HepG2 (cell line): ENCODE measurements around the gene APOC4. TPM values are rescaled to one million over a fixed set of nuclear protein-coding genes. Genes with fewer than 3 reads are reported as not detected.
A peak's percentile ranks its signal among the peaks of the same experiment; 100 is the strongest.

Experiments
- FOXO1 ChIP-seq: sonication (generic); formaldehyde crosslinking; IDR thresholded peaks from 2 replicates; pipeline ENCODE4 v1.4.0; 2020; ENCODE audit warnings: missing genetic modification reagents
- HDAC6 ChIP-seq: fragments of 200-600 bp; sonication (generic); IDR thresholded peaks from 2 replicates; pipeline ENCODE4 v1.7.0; 2017; ENCODE audit warnings: mild to moderate bottlenecking, antibody characterized with exemption, low read length, low read depth
- HIVEP1 ChIP-seq: sonication (generic); formaldehyde crosslinking; IDR thresholded peaks from 2 replicates; pipeline ENCODE4 v1.4.0; 2020; ENCODE audit warnings: mild to moderate bottlenecking, missing genetic modification reagents
- KDM3A ChIP-seq: IDR thresholded peaks from 2 replicates; pipeline ENCODE4 v1.6.1; 2018; ENCODE audit warnings: low read depth, missing compliant biosample characterization
- LCORL ChIP-seq, 2 experiments: fragments of 450-650 bp in 1 of 2; sonication (generic) in 1 of 2; formaldehyde crosslinking in 1 of 2; IDR thresholded peaks; 2 replicates each; pipeline versions ENCODE4 v1.5.0 to v1.6.1; 2017 to 2020; ENCODE audit warnings: antibody characterized with exemption in 1 of 2, missing genetic modification reagents in 1 of 2
- NFATC3 ChIP-seq: sonication (generic); formaldehyde crosslinking; IDR thresholded peaks from 2 replicates; pipeline ENCODE4 v1.5.1; 2020; ENCODE audit warnings: mild to moderate bottlenecking, missing genetic modification reagents
- NFKB2 ChIP-seq: sonication (generic); formaldehyde crosslinking; IDR thresholded peaks from 2 replicates; pipeline ENCODE4 v1.4.0; 2020; ENCODE audit warnings: missing genetic modification reagents, borderline replicate concordance
- NRL ChIP-seq: sonication (generic); formaldehyde crosslinking; IDR thresholded peaks from 2 replicates; pipeline ENCODE4 v1.5.0; 2020; ENCODE audit warnings: missing genetic modification reagents, mild to moderate bottlenecking, moderate library complexity, borderline replicate concordance
- RARA ChIP-seq: IDR thresholded peaks from 2 replicates; pipeline ENCODE4 v1.6.1; 2016; ENCODE audit warnings: missing genetic modification reagents, missing compliant biosample characterization
- SRSF9 ChIP-seq: fragments of 200-400 bp; formaldehyde crosslinking; IDR thresholded peaks from 2 replicates; pipeline ENCODE4 v1.6.1; 2018; ENCODE audit warnings: borderline replicate concordance, mild to moderate bottlenecking, low read depth, low read length; ENCODE audit not compliant: insufficient read depth, poor library complexity, severe bottlenecking
- TCF12 ChIP-seq, 2 experiments: fragments of 450-650 bp in 1 of 2; sonication (generic) in 1 of 2; formaldehyde crosslinking in 1 of 2; IDR thresholded peaks; 2 replicates each; pipeline versions ENCODE4 v1.6.1 to v1.8.0; 2017 to 2022; ENCODE audit warnings: antibody characterized with exemption in 1 of 2, mild to moderate bottlenecking in 1 of 2, missing genetic modification reagents in 1 of 2, moderate library complexity in 1 of 2
- TIGD3 ChIP-seq: sonication (generic); formaldehyde crosslinking; IDR thresholded peaks from 2 replicates; pipeline ENCODE4 v1.5.1; 2020; ENCODE audit warnings: mild to moderate bottlenecking, missing genetic modification reagents, borderline replicate concordance
- TRIM24 ChIP-seq: sonication (generic); formaldehyde crosslinking; IDR thresholded peaks from 2 replicates; pipeline ENCODE4 v1.8.0; 2022; ENCODE audit warnings: mild to moderate bottlenecking, missing genetic modification reagents
- XBP1 ChIP-seq: sonication (generic); formaldehyde crosslinking; IDR thresholded peaks from 2 replicates; pipeline ENCODE4 v1.5.0; 2020; ENCODE audit warnings: missing genetic modification reagents
- ZFP41 ChIP-seq: sonication (generic); formaldehyde crosslinking; IDR thresholded peaks from 2 replicates; pipeline ENCODE4 v1.4.0; 2020; ENCODE audit warnings: mild to moderate bottlenecking, missing genetic modification reagents, borderline replicate concordance
- ZNF547 ChIP-seq: sonication (generic); formaldehyde crosslinking; IDR thresholded peaks from 2 replicates; pipeline ENCODE4 v1.5.1; 2020; ENCODE audit warnings: mild to moderate bottlenecking, missing genetic modification reagents
- ZNF678 ChIP-seq: sonication (generic); formaldehyde crosslinking; IDR thresholded peaks from 2 replicates; pipeline ENCODE4 v1.4.0; 2020; ENCODE audit warnings: mild to moderate bottlenecking, missing genetic modification reagents
- ZNF703 ChIP-seq: sonication (generic); formaldehyde crosslinking; IDR thresholded peaks from 2 replicates; pipeline ENCODE4 v1.5.1; 2020; ENCODE audit warnings: missing genetic modification reagents, mild to moderate bottlenecking, moderate library complexity, borderline replicate concordance
- ZNF720 ChIP-seq: sonication (generic); formaldehyde crosslinking; IDR thresholded peaks from 2 replicates; pipeline ENCODE4 v1.4.0; 2020; ENCODE audit warnings: missing genetic modification reagents
- ZSCAN20 ChIP-seq: sonication (generic); formaldehyde crosslinking; IDR thresholded peaks from 2 replicates; pipeline ENCODE4 v1.4.0; 2020; ENCODE audit warnings: missing genetic modification reagents, mild to moderate bottlenecking, borderline replicate concordance
- ZSCAN5A ChIP-seq: sonication (generic); formaldehyde crosslinking; IDR thresholded peaks from 2 replicates; pipeline ENCODE4 v1.8.0; 2022; ENCODE audit warnings: mild to moderate bottlenecking, missing genetic modification reagents, borderline replicate concordance
- polyA plus RNA-seq, 8 experiments: library from polyadenylated mRNA; depleted of rRNA in 3 of 8; stranded (reverse) in 7 of 8; unstranded in 1 of 8; fragments of >200 nt; fragmentation: Illumina TruSeq in 4 of 8; extraction: Trizol in 4 of 8; gene quantifications; 2 replicates each; pipeline versions ENCODE4 v1.2.1 to v1.2.3, GENCODE V29; 2011 to 2016; ENCODE audit warnings: low read depth in 4 of 8, missing spikeins in 1 of 8, mixed read lengths in 1 of 8; ENCODE audit not compliant: insufficient read depth in 1 of 8
- total RNA-seq, 5 experiments: library from RNA; depleted of rRNA; stranded (reverse); fragments of >200 nt; fragmentation: Illumina TruSeq; extraction: Trizol; gene quantifications; 2 replicates each; pipeline ENCODE4 v1.2.3, GENCODE V29; 2016; ENCODE audit warnings: low read depth in 1 of 5
- TF ChIP-seq, protein P1 (sequence below): sonication (generic); formaldehyde crosslinking; IDR thresholded peaks from 2 replicates; pipeline ENCODE4 v1.5.0; 2020; ENCODE audit warnings: missing genetic modification reagents
- TF ChIP-seq, protein P2 (sequence below): sonication (generic); formaldehyde crosslinking; IDR thresholded peaks from 2 replicates; pipeline ENCODE4 v1.5.0; 2020; ENCODE audit warnings: mild to moderate bottlenecking, low read depth, missing genetic modification reagents, borderline replicate concordance

APOC4 gene
- total and polyA plus RNA-seq, 2 of the 13 experiments (the other 11 are each of a cell fraction or from before 2014, with no cell fraction given) = 0.46 TPM; not detected in 1

DNA sequence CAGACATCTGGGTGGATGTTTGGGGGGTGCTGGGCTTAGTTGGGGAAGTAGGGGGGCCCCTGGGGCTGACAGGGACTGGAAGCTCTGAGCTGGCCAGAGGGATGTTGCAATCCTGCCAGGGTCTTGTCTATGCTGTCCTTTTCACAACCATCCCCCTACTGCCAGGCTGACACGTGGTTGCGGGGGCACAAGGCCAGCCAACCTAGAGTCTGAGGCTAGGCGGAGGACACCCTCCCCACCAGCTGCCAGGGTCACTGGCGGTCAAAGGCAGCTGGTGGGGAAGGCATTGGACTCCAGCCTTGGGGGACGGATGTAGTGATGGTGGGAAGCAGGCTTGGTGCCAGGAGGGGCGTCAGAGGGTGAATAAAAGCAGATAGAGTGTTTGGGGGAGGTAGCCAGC is 29.2 kb upstream of the APOC4 start (continued):
- TF ChIP-seq NRL (CRISPR knock-in tag) = no peak
- no peak for TF ChIP-seq ZNF547 (CRISPR knock-in tag)
- TF ChIP-seq, protein P1, sequence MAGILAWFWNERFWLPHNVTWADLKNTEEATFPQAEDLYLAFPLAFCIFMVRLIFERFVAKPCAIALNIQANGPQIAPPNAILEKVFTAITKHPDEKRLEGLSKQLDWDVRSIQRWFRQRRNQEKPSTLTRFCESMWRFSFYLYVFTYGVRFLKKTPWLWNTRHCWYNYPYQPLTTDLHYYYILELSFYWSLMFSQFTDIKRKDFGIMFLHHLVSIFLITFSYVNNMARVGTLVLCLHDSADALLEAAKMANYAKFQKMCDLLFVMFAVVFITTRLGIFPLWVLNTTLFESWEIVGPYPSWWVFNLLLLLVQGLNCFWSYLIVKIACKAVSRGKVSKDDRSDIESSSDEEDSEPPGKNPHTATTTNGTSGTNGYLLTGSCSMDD (CRISPR knock-in tag) = no peak
- no peak for TF ChIP-seq TCF12 (IDR thresholded peaks at IDR 0.05)
- TF ChIP-seq TCF12 (CRISPR knock-in tag; IDR thresholded peaks at IDR 0.05) = no peak
- peak; percentile 99 for TF ChIP-seq RARA
- TF ChIP-seq NFKB2 (CRISPR knock-in tag) = no peak
- no peak for TF ChIP-seq HDAC6
- TF ChIP-seq, protein P2, sequence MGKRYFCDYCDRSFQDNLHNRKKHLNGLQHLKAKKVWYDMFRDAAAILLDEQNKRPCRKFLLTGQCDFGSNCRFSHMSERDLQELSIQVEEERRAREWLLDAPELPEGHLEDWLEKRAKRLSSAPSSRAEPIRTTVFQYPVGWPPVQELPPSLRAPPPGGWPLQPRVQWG (CRISPR knock-in tag) = no peak
- TF ChIP-seq SRSF9 = no peak
- TF ChIP-seq LCORL (IDR thresholded peaks at IDR 0.05) = no peak
- peak; percentile 79 for TF ChIP-seq LCORL (CRISPR knock-in tag; IDR thresholded peaks at IDR 0.05)
- TF ChIP-seq TRIM24 = 0 out of 2 replicates have a peak, but pooled peaks have one; percentile 13
- no peak for TF ChIP-seq ZSCAN5A
- 0 out of 2 replicates have a peak, but pooled peaks have one; percentile 33 for TF ChIP-seq HIVEP1 (CRISPR knock-in tag)
- TF ChIP-seq ZNF720 (CRISPR knock-in tag) = no peak
- no peak for TF ChIP-seq ZSCAN20 (CRISPR knock-in tag)
- 0 out of 2 replicates have a peak, but pooled peaks have one; percentile 45 for TF ChIP-seq ZNF678
- no peak for TF ChIP-seq NFATC3
- TF ChIP-seq ZNF703 (CRISPR knock-in tag) = no peak
- TF ChIP-seq ZFP41 (CRISPR knock-in tag) = 0 out of 2 replicates have a peak, but pooled peaks have one; percentile 40
- TF ChIP-seq TIGD3 (CRISPR knock-in tag) = no peak
- TF ChIP-seq KDM3A (CRISPR knock-in tag) = peak; percentile 63; the same call in 1 of the 2 replicates
- no peak for TF ChIP-seq XBP1
- peak; percentile 62; the same call in 1 of the 2 replicates for TF ChIP-seq FOXO1 (CRISPR knock-in tag)
